HepG2 (cell line): ENCODE measurements around the gene SEC16A. TPM values are rescaled to one million over a fixed set of nuclear protein-coding genes. Genes with fewer than 3 reads are reported as not detected.

Experiments
- ARNT ChIP-seq: fragments of 450-650 bp; IDR thresholded peaks from 2 replicates; pipeline ENCODE4 v1.6.1; 2017
- DNMT1 ChIP-seq: sonication (generic); formaldehyde crosslinking; IDR thresholded peaks from 2 replicates; pipeline ENCODE4 v1.5.1; 2020; ENCODE audit warnings: mild to moderate bottlenecking, missing genetic modification reagents
- DPF2 ChIP-seq: sonication (generic); formaldehyde crosslinking; IDR thresholded peaks from 2 replicates; pipeline ENCODE4 v1.4.0; 2020; ENCODE audit warnings: mild to moderate bottlenecking, low read depth, missing genetic modification reagents, borderline replicate concordance
- GPN1 ChIP-seq: sonication (generic); formaldehyde crosslinking; IDR thresholded peaks from 2 replicates; pipeline ENCODE4 v1.5.1; 2020; ENCODE audit warnings: missing genetic modification reagents, borderline replicate concordance
- MIER2 ChIP-seq: IDR thresholded peaks from 2 replicates; pipeline ENCODE4 v1.6.1; 2016; ENCODE audit warnings: missing biosample characterization, missing genetic modification reagents
- SSRP1 ChIP-seq: IDR thresholded peaks from 2 replicates; pipeline ENCODE4 v1.6.1; 2016; ENCODE audit warnings: control low read depth
- ZBTB4 ChIP-seq: sonication (generic); formaldehyde crosslinking; IDR thresholded peaks from 2 replicates; pipeline ENCODE4 v1.4.0; 2020; ENCODE audit warnings: missing genetic modification reagents, mild to moderate bottlenecking, borderline replicate concordance
- ZNF180 ChIP-seq: sonication (generic); formaldehyde crosslinking; IDR thresholded peaks from 2 replicates; pipeline ENCODE4 v1.4.0; 2020; ENCODE audit warnings: low read depth, missing genetic modification reagents, borderline replicate concordance
- ZNF251 ChIP-seq: sonication (generic); formaldehyde crosslinking; IDR thresholded peaks from 2 replicates; pipeline ENCODE4 v1.9.0; 2021; ENCODE audit warnings: mild to moderate bottlenecking, missing genetic modification reagents
- ZNF382 ChIP-seq: sonication (generic); formaldehyde crosslinking; IDR thresholded peaks from 2 replicates; pipeline ENCODE4 v1.5.0; 2020; ENCODE audit warnings: missing genetic modification reagents, mild to moderate bottlenecking, borderline replicate concordance
- ZNF569 ChIP-seq: sonication (generic); formaldehyde crosslinking; IDR thresholded peaks from 2 replicates; pipeline ENCODE4 v1.5.0; 2020; ENCODE audit warnings: mild to moderate bottlenecking, missing genetic modification reagents, moderate library complexity, borderline replicate concordance
- ZNF615 ChIP-seq: sonication (generic); formaldehyde crosslinking; IDR thresholded peaks from 2 replicates; pipeline ENCODE4 v1.5.0; 2020; ENCODE audit warnings: mild to moderate bottlenecking, missing genetic modification reagents, borderline replicate concordance
- ZNF709 ChIP-seq: sonication (generic); formaldehyde crosslinking; IDR thresholded peaks from 2 replicates; pipeline ENCODE4 v1.5.0; 2020; ENCODE audit warnings: mild to moderate bottlenecking, missing genetic modification reagents
- polyA plus RNA-seq, 8 experiments: library from polyadenylated mRNA; depleted of rRNA in 3 of 8; stranded (reverse) in 7 of 8; unstranded in 1 of 8; fragments of >200 nt; fragmentation: Illumina TruSeq in 4 of 8; extraction: Trizol in 4 of 8; gene quantifications; 2 replicates each; pipeline versions ENCODE4 v1.2.1 to v1.2.3, GENCODE V29; 2011 to 2016; ENCODE audit warnings: low read depth in 4 of 8, missing spikeins in 1 of 8, mixed read lengths in 1 of 8; ENCODE audit not compliant: insufficient read depth in 1 of 8
- total RNA-seq, 5 experiments: library from RNA; depleted of rRNA; stranded (reverse); fragments of >200 nt; fragmentation: Illumina TruSeq; extraction: Trizol; gene quantifications; 2 replicates each; pipeline ENCODE4 v1.2.3, GENCODE V29; 2016; ENCODE audit warnings: low read depth in 1 of 5
- TF ChIP-seq, protein P1 (sequence below): sonication (generic); formaldehyde crosslinking; IDR thresholded peaks from 2 replicates; pipeline ENCODE4 v1.5.0; 2020; ENCODE audit warnings: missing genetic modification reagents, mild to moderate bottlenecking, borderline replicate concordance
- TF ChIP-seq, protein P2 (sequence below): sonication (generic); formaldehyde crosslinking; IDR thresholded peaks from 2 replicates; pipeline ENCODE4; 2020; ENCODE audit warnings: missing genetic modification reagents, mild to moderate bottlenecking, borderline replicate concordance
- TF ChIP-seq, protein P3 (sequence below): sonication (generic); formaldehyde crosslinking; IDR thresholded peaks from 2 replicates; pipeline ENCODE4 v1.4.0; 2020; ENCODE audit warnings: missing genetic modification reagents
- TF ChIP-seq, protein P4 (sequence below): sonication (generic); formaldehyde crosslinking; IDR thresholded peaks from 2 replicates; pipeline ENCODE4 v1.9.0; 2022; ENCODE audit warnings: low read depth, missing genetic modification reagents

Gene SEC16A
- total and polyA plus RNA-seq, 2 of the 13 experiments (the other 11 are each of a cell fraction or from before 2014, with no cell fraction given), result 15.9 to 18.9 TPM

DNA sequence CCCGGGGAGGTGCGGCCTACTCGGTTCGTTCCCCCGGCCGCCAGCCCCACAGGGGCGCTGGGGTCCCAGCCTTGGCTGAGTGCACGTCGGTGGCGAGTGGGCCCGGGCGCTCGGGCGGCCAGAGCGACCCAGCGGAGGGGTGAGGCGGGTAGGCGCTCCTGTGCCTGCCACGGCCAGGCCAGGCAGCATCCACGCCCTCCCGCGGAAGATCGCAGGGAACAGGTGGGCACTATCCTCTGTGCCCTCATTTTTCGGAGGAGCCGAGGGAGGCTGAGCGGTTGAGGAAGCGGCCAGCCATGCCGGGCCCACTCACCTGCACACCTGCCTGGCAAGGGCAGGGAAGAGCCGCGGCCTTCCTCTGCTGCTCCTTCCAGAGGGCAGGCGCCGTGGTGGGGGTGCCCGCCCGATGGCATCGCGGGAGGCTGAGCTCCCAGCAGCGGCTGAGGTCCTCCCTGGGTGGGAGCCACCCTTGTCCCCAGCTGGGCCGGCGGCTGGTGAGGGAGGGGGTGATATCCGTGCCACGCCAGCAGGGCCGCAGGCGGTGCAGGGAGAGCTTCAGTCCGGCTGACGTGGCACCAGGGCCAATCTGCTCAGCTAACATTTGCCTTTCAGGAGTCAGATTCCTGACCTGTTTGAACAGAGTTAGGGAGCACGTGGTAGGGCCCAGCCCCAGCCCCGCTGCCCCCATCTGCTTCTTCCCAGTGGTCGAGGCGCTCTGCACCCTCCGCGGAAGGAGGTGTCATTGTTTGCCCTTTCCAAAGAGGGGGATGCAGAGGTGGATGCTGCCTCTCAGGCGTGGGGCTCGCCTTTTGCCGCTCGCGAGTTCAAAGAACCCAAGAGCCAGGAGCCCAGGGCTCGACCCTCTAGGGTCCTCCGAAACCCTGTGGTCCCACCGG lies 1.6 kb upstream of the SEC16A start (continued):
- TF ChIP-seq ZNF180 (no peak), ZNF569 (CRISPR knock-in tag) (no peak), DPF2 (no peak), GPN1 (CRISPR knock-in tag) (no peak), MIER2 (CRISPR knock-in tag) (no peak), DNMT1 (CRISPR knock-in tag) (0 out of 2 replicates have a peak, but pooled peaks have one; percentile 19), ZBTB4 (CRISPR knock-in tag) (no peak; the same call in 1 of the 2 replicates), SSRP1 (CRISPR knock-in tag) (no peak), ARNT (no peak), ZNF615 (CRISPR knock-in tag) (no peak), ZNF382 (CRISPR knock-in tag) (no peak), ZNF709 (no peak; the same call in 1 of the 2 replicates), ZNF251 (CRISPR knock-in tag) (no peak)
- TF ChIP-seq, protein P1, sequence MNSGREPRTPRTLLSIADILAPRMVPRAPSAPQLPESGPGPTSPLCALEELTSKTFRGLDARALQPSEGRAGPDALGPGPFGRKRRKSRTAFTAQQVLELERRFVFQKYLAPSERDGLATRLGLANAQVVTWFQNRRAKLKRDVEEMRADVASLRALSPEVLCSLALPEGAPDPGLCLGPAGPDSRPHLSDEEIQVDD (CRISPR knock-in tag), result no peak
- TF ChIP-seq, protein P2, sequence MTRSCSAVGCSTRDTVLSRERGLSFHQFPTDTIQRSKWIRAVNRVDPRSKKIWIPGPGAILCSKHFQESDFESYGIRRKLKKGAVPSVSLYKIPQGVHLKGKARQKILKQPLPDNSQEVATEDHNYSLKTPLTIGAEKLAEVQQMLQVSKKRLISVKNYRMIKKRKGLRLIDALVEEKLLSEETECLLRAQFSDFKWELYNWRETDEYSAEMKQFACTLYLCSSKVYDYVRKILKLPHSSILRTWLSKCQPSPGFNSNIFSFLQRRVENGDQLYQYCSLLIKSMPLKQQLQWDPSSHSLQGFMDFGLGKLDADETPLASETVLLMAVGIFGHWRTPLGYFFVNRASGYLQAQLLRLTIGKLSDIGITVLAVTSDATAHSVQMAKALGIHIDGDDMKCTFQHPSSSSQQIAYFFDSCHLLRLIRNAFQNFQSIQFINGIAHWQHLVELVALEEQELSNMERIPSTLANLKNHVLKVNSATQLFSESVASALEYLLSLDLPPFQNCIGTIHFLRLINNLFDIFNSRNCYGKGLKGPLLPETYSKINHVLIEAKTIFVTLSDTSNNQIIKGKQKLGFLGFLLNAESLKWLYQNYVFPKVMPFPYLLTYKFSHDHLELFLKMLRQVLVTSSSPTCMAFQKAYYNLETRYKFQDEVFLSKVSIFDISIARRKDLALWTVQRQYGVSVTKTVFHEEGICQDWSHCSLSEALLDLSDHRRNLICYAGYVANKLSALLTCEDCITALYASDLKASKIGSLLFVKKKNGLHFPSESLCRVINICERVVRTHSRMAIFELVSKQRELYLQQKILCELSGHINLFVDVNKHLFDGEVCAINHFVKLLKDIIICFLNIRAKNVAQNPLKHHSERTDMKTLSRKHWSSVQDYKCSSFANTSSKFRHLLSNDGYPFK (CRISPR knock-in tag), result 0 out of 2 replicates have a peak, but pooled peaks have one; percentile 28
- TF ChIP-seq, protein P3, sequence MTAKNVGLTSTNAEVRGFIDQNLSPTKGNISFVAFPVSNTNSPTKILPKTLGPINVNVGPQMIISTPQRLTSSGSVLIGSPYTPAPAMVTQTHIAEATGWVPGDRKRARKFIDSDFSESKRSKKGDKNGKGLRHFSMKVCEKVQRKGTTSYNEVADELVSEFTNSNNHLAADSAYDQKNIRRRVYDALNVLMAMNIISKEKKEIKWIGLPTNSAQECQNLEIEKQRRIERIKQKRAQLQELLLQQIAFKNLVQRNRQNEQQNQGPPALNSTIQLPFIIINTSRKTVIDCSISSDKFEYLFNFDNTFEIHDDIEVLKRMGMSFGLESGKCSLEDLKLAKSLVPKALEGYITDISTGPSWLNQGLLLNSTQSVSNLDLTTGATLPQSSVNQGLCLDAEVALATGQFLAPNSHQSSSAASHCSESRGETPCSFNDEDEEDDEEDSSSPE (CRISPR knock-in tag), result peak; percentile 72
- TF ChIP-seq, protein P4, sequence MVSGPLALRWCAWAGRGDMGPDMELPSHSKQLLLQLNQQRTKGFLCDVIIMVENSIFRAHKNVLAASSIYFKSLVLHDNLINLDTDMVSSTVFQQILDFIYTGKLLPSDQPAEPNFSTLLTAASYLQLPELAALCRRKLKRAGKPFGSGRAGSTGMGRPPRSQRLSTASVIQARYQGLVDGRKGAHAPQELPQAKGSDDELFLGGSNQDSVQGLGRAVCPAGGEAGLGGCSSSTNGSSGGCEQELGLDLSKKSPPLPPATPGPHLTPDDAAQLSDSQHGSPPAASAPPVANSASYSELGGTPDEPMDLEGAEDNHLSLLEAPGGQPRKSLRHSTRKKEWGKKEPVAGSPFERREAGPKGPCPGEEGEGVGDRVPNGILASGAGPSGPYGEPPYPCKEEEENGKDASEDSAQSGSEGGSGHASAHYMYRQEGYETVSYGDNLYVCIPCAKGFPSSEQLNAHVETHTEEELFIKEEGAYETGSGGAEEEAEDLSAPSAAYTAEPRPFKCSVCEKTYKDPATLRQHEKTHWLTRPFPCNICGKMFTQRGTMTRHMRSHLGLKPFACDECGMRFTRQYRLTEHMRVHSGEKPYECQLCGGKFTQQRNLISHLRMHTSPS, result no peak
